GM19324 (cell line): ENCODE results near the gene SLC16A5.
"Not testable (repeated sequence)": the region's sequence is repeated elsewhere in the genome, so short reads cannot be mapped to it uniquely, and the experiment has no call there.

ENCODE experiments used
- ATAC-seq: cut with Tn5 transposase; IDR thresholded peaks from one replicate; pipeline ENCODE4 v1.9.1; 2021; ENCODE audit warnings: mild to moderate bottlenecking, moderate library complexity; ENCODE audit not compliant: unreplicated experiment, low FRiP score

Gene SLC16A5

DNA sequence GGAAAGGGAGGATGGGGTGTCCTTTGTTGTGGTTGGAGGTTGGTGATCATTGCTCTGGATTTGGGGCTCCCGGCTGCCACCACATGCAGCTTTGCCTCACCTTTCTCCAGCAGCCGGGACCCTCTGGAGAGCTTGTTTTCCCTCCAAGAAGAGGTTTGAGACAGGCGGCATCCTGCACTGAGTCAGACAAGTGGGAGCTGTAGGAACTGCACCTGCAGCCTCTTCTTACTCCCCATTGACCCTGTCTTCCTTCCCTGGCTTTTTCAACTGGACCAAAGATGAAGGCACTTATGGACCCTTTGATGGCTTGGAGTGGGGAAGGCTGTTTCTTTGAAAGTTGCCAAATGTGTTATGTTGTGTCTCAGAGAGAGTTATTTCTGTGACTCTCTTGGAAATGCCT is 24.1 kb upstream of the SLC16A5 start:
- no peak for ATAC-seq

DNA sequence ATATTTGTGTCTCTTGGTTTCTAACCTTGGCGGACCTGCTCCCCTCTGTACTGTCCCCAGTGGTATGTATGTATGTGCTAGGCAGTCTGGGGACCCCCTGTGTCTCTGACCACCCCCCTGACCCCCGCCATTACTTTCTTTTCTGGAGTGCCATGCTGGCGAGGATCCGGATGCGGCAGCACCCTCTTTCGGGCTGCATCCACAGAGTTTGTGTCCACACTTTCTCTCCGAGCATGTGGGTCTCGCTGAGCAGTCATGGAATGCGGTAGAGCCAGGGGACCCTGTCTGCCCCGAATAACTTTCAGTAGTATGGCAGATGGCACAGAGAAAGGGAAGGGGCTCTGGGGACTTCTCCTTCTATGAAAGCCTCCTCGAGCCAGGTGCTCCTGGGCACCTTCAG is 23.7 kb upstream of the SLC16A5 start:
- ATAC-seq = no peak

DNA sequence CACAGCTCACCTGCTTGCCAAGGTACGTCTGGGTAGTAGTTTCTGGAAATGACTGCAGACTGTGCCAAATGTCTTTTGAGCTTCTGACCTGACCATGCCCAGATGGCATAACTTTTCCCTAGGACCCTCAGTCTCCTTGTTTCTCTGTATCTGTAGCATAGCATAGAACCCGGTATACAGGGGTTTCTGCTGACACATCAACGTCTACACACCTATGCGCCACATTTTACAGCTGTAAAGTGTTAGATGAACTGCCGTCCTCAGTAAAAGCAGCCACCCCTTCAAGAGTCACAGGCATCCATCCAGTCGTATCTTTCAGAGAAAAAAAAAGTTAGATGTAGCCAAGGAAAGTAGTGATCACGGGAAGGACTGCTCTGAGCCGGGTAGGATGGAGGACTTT is 23.3 kb upstream of the SLC16A5 start:
- no peak for ATAC-seq

- no peak for ATAC-seq
These were observed 22.7 kb upstream of the SLC16A5 start for GRCh38 chr17:75064867-75065561.

DNA sequence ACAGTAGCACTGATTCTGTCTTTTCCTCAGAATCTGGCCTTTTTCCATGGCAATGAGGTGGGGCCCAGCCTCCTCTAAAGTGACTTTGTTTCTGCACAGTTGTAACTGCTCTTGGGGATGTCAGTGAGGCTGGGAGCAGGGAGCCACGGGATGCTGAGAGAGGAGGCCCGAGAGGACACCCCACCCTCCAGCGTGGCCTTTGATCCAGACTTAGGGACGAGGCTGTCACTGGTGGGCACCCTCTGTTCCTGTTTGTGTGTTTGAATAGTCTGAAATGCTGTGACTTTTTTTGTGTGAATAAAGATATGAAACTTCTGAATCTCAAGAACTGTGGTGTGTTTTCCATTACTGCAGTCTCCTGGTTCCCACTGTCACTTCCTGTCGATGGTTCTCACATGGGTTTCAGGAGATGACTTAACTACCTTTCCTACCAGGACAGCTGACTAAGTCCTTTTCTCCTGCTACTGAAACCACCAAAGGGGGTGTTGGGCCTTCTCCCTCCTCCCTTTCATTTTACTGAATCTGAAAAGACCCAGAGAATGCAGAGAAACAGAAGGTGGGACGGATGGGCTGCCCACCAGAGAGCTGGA is 22.1 kb upstream of the SLC16A5 start:
- ATAC-seq = no peak

- ATAC-seq = no peak
These were observed 19.9 kb upstream of the SLC16A5 start for GRCh38 chr17:75067856-75068255.

DNA sequence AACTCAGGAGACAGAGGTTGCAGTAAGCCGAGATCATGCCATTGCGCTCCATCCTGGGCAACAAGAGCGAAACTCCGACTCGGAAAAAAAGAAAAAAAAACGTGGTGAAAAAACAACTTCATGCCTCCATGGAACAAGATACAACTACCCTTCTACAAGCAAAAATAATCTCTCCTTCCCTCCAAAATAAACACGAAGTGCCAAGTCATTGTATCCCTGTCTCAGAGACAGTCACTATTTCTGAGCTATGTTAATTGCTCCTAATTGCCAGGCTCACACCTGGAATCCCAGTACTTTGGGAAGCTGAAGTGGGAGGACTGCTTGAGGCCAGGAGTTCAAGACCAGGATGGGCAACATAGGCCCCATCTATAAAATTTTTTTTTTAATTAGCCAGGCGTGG is 19.0 kb upstream of the SLC16A5 start:
- no peak for ATAC-seq

DNA sequence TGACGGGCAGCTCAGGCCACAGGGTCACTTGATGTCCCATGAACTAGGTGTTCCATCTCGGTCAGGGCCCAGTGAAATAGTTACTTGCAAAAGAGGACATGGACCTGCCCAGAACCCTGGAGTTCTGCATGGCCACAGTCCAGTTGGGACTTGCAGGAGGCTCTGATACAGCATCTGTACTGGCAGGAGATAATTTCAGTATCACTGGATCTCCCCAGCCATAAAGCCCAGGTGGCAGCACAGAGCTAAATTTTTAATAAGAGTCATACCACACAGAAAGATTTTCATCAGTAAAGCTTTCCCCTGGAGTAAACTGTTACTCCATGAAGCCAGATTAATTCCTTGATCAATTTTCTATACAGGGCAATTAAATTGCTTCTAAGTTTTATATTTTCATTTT is 18.0 kb upstream of the SLC16A5 start:
- no peak for ATAC-seq

DNA sequence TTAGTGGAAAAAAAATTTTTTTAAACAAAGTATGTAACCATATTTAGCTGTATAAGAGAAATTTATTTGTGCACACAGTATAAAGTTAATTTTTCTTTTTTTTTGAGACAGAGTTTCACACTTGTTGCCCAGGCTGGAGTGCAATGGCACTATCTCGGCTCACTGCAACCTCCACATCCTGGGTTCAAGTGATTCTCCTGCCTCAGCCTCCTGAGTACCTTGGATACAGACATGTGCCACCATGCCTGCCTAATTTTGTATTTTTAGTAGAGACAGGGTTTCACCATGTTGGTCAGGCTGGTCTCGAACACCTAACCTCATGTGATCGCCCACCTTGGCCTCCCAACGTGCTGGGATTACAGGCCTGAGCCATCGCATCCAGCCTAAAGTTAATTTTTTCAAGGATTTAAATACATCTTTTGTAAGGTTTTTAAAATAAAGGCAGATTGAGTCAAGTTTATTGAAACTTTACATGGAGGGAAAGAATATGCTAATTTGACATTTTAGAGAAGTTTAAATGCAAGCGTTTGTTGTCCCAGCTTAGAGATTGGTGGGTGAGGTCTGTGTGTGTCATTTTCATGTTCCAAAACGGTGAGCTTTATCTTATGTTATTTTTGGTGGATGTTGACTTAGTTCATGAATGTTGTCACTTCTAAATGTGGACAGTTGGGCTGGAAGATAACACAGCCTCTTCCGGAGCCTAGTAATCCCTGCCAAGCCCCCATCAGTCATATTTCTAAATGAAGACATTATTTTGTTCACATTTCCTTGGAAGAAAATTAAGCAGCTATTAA is 16.1 kb upstream of the SLC16A5 start:
- not testable (repeated sequence) for ATAC-seq

GRCh38 chr17:75072909-75073308 is 14.8 kb upstream of the SLC16A5 start:
- not testable (repeated sequence) for ATAC-seq

DNA sequence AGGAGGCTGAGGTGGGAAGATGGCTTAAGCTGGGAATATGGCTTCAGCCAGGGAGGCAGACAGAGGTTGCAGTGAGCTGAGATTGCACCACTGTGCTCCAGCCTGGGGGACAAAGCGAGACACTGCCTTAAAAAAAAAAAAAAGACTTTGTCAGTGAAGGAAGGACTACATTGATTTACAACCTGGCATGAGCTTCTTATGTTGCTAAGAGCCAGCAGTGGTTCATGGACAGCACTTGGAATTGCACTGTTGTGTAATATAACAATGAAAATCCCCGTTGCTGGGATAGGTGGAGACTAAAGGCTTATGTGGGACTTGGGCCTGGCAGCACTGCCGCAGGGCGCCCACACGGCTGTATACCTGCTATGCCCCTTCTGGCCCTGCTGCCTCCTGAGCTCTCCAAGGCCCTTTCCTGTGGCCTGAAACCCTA is 14.1 kb upstream of the SLC16A5 start:
- no peak for ATAC-seq

GRCh38 chr17:75074532-75074931 is 13.2 kb upstream of the SLC16A5 start:
- no peak for ATAC-seq

DNA sequence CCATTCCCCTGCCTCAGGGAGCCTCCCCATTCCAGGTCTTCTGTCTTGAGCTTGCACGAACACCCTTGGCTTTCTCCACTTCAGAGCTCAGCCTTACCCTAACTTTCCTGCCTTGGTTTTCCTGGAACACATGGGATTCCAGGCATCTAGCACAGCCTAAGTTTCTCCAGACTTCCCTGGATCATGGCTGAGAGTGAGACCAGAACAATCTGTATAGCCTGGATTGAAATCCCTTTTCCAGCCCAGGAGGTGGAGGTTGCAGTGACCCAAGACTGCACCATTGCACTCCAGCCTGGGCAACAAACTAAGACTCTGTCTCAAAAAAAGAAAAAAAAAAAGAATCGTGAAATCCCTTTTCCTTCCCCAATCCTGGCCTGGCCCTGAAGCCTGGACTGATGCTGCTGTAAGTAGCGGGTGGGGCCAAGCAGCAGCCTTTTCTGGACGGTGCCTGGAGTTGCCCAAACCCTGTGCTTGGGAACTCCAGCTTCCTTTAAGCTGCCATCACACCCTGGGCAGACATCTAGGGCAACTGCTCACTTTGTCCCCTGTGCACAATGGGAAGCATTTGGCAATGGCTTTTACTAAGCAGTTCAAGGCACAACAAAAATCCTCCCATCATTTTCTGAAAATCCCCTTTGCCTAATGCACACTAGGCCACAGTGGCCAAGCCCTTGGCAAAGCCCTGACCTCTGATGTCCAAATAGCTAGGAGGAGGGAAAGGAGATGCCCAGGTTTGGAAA is 12.0 kb upstream of the SLC16A5 start:
- ATAC-seq = no peak

GRCh38 chr17:75077072-75077495 is 10.7 kb upstream of the SLC16A5 start:
- no peak for ATAC-seq

- peak; percentile 57 for ATAC-seq
These were observed 10.1 kb upstream of the SLC16A5 start for GRCh38 chr17:75077496-75078283.

DNA sequence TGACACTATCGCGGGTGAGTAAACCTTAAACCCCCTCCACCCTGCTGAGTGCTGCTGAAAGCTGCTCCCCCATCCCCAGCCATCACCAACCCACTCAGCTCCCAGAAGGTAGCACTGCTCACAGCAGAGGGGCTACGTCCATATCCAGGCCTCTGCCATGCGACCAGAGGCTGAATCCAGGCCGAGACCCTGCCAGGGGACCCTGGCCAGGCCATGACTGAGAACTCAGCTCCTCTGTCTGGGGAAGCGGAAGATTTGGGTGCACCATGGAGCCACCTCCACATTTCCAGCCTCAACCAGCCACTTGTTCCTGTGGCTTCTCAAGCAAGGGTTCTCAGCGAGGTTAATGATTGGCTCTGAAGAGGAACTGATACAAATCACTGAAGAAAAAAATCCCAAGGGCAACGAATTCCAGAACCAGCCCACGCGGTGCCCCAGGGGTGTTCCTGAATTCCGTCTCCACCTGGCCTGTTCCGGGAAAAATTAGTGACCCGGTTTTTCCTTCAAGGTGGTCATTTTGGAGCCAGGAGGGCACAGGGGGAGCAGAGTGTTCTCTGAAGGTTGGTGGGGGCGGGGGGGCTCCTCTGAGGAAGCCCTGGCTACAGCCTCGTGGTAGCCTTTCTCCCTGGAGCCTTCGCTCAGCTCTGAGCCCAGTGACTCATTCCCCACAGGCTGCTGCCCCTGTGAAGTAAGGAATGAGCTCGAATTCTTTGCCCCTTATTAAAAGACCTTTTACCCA is 9.3 kb upstream of the SLC16A5 start:
- ATAC-seq = peak; percentile 27

DNA sequence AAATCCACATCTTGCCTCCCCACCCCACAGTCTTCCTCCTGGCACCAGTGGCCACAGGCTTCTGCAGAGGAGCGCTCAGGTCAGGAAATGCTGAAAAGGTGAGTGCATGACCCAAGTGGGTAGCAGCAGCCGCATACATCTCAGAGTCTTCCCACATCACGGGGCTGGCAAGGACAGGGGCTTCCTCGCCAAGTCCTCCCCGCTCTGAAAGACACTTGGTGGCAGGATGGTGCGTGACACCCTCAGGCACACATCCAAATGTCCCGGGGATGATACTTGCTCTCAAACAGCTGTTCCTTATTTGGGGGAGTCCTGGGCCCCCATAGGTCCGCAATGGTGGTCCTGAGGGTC is 8.8 kb upstream of the SLC16A5 start:
- ATAC-seq = no peak

DNA sequence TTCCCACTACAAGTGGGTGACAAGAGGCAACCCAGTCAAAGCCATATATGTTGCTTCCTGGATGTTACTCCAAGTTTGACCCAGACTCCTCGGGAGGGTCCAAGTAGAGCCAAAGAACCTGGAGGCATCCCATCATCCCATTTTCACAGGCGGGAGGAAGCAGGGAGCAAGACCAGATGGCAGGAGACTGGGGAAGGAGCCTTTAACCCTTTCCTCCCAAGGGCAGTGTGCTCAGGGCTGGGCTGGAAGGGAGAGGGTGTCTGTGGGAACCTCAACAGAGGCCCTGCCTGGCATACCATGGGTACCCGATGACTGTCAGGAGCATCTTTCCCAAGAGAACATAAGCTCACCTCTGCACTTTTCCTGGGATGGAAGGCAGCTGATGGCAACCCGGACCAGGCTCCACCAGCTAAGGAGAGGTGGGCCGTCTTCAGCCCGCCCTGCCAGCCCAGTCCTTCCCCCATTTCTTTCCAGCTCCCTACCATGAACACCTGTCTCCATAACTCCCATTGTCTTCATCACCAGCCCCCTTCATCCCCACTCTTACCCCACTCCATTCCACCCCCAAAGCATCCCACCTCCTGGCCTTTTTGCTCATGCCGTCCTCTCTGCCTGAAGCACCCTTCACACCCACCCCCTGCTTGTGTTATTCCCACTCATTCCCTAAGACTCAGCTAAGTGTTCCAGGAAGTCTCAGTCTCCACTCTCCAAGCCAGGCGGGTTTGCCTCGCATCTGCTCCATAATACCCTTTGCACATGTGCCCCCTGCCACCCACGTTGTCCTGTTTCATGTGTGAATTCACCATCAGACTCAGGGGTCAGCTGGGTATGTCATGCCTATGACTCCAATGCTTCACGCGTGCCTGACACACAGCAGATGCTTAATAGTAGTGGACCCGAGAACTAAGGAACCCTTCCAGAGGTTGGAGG is 5.9 kb upstream of the SLC16A5 start:
- no peak for ATAC-seq

DNA sequence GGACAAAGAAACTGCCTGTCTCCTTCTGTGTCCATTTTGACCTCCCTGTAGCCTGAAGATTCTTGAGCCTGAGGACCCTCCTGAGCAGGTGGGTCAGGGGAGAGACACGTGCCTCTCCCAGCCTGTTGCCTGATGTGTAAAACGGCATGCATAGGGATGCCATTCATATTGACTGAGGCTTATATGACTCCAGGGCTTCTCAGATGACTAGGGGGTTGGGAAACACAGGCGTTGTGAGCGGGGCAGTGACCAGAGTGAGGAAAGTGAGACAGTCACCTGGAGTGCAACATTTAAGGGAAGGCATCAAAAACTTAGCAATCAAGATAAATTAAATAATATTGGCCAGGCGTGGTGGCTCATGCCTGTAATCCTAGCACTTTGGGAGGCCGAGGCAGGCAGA is 5.1 kb upstream of the SLC16A5 start:
- ATAC-seq = no peak
